WTC11 (cell line): ENCODE data around the gene LRMDA. TPM values are rescaled to one million over a fixed set of nuclear protein-coding genes. Genes with fewer than 3 reads are reported as not detected.

Experiments used
- ATAC-seq: fragments of 200-7000 bp; cut with Tn5 transposase; 2 replicates; pipeline ENCODE4 v1.10.0; 2021; ENCODE audit warnings: mild to moderate bottlenecking, moderate library complexity
- CTCF ChIA-PET: fragments of 300-600 bp; sonication (Branson Sonifier 250); formaldehyde crosslinking; loops from one replicate; lab custom pipeline; 2021; ENCODE audit warnings: antibody characterized with exemption; lab: Charles Lee
- POLR2A ChIA-PET: fragments of 350-600 bp; sonication (Branson Sonifier 250); formaldehyde crosslinking; loops from one replicate; lab custom pipeline; 2021; ENCODE audit warnings: antibody characterized with exemption; lab: Charles Lee
- DNase-seq: peaks from one replicate; pipeline ENCODE4 v3.0.0; 2021; ENCODE audit warnings: low spot score
- H3K27ac Mint-ChIP-seq: 2 replicates; pipeline ENCODE4 v1.8.0; 2021; ENCODE audit warnings: mixed read lengths
- H3K27me3 Mint-ChIP-seq: 2 replicates; pipeline ENCODE4 v1.8.0; 2021; ENCODE audit warnings: low read depth, mild to moderate bottlenecking, moderate library complexity, mixed read lengths
- H3K36me3 Mint-ChIP-seq: 2 replicates; pipeline ENCODE4 v1.8.0; 2021; ENCODE audit warnings: mixed read lengths
- H3K4me1 Mint-ChIP-seq: 2 replicates; pipeline ENCODE4 v1.8.0; 2022; ENCODE audit warnings: mixed read lengths
- H3K4me3 Mint-ChIP-seq: 2 replicates; pipeline ENCODE4 v1.8.0; 2021; ENCODE audit warnings: mild to moderate bottlenecking, moderate library complexity, mixed read lengths
- H3K9me3 Mint-ChIP-seq: 2 replicates; pipeline ENCODE4 v1.8.0; 2021; ENCODE audit warnings: mixed read lengths
- ARID4B ChIP-seq: sonication (generic); formaldehyde crosslinking; IDR thresholded peaks from 2 replicates; pipeline ENCODE4 v1.8.0; 2023; ENCODE audit warnings: missing genetic modification reagents, mild to moderate bottlenecking, borderline replicate concordance
- CBFB ChIP-seq: sonication (generic); formaldehyde crosslinking; IDR thresholded peaks from 2 replicates; pipeline ENCODE4 v1.8.1; 2022; ENCODE audit warnings: mild to moderate bottlenecking, low read depth, missing genetic modification reagents
- CREB1 ChIP-seq: sonication (generic); formaldehyde crosslinking; IDR thresholded peaks from 2 replicates; pipeline ENCODE4 v1.8.0; 2023; ENCODE audit warnings: mild to moderate bottlenecking, missing genetic modification reagents
- CTCF ChIP-seq: fragments of 200-600 bp; IDR thresholded peaks from 2 replicates; pipeline ENCODE4 v1.8.0; 2022; ENCODE audit warnings: antibody characterized with exemption
- E2F5 ChIP-seq: sonication (generic); formaldehyde crosslinking; IDR thresholded peaks from 2 replicates; pipeline ENCODE4 v1.8.1; 2022; ENCODE audit warnings: mild to moderate bottlenecking, moderate library complexity, missing genetic modification reagents
- GABPB1 ChIP-seq: sonication (generic); formaldehyde crosslinking; IDR thresholded peaks from 2 replicates; pipeline ENCODE4 v1.8.1; 2023; ENCODE audit warnings: mild to moderate bottlenecking, missing genetic modification reagents
- HMGXB4 ChIP-seq: sonication (generic); formaldehyde crosslinking; IDR thresholded peaks from 2 replicates; pipeline ENCODE4 v1.8.1; 2023; ENCODE audit warnings: mild to moderate bottlenecking, moderate library complexity, missing genetic modification reagents
- KAT7 ChIP-seq: sonication (generic); formaldehyde crosslinking; IDR thresholded peaks from 2 replicates; pipeline ENCODE4 v1.8.1; 2023; ENCODE audit warnings: missing genetic modification reagents, mild to moderate bottlenecking, borderline replicate concordance
- SOX15 ChIP-seq: fragments of 250-450 bp; sonication (Bioruptor Pico); IDR thresholded peaks from 2 replicates; pipeline ENCODE4 v1.9.0; 2021; ENCODE audit warnings: mild to moderate bottlenecking
- SP1 ChIP-seq: sonication (generic); formaldehyde crosslinking; conservative IDR thresholded peaks from 2 replicates; pipeline ENCODE4 v1.8.1; 2022; ENCODE audit warnings: missing genetic modification reagents
- USF2 ChIP-seq: sonication (generic); formaldehyde crosslinking; IDR thresholded peaks from 2 replicates; pipeline ENCODE4 v1.8.1; 2023; ENCODE audit warnings: mild to moderate bottlenecking, missing genetic modification reagents, moderate library complexity
- total RNA-seq: library from RNA; stranded (reverse); gene quantifications from 3 replicates; pipeline ENCODE4 v1.2.3, GENCODE V29; 2021

Gene LRMDA
- total RNA-seq, 1 experiment from 2014 or later = 0.92 TPM

GRCh38 chr10:75407713-75408508 lies 23.5 kb upstream of the LRMDA start:
- peak; percentile 55 for DNase-seq
- Mint-ChIP-seq H3K27ac (no peak overlapping the region), H3K27me3 (peaks cover 99% of the 10 kb centered on the region), H3K4me1 (peaks cover 47% of the 10 kb centered on the region), H3K9me3 (no peaks in the 10 kb centered on the region), H3K36me3 (no peaks in the 10 kb centered on the region; the same call in 1 of the 2 replicates), H3K4me3 (peak overlapping the region; percentile 77)
- no peak for ATAC-seq
- POLR2A ChIA-PET = no interaction called here
- TF ChIP-seq CTCF (no peak), KAT7 (CRISPR knock-in tag) (no peak), ARID4B (CRISPR knock-in tag) (no peak), E2F5 (CRISPR knock-in tag) (0 out of 2 replicates have a peak, but pooled peaks have one; percentile 32), GABPB1 (CRISPR knock-in tag) (no peak)
- CTCF ChIA-PET = interaction anchor here (0.9 kb wide), 1 partner anchor 12 kb away, joined by 6 read pairs; no protein-coding TSS in a partner anchor

- ChIA-PET CTCF (interaction anchor here (1.1 kb wide), 1 partner anchor 42 kb away, joined by 3 read pairs; no protein-coding TSS in a partner anchor), POLR2A (interaction anchor here (0.6 kb wide), 1 partner anchor 185 kb away, joined by 3 read pairs; no protein-coding TSS in a partner anchor)
- peaks cover 99% of the 10 kb centered on the region for H3K27me3 Mint-ChIP-seq
- peaks cover 42% of the 10 kb centered on the region for H3K4me1 Mint-ChIP-seq
- H3K4me3 Mint-ChIP-seq = peak overlapping the region; percentile 77
- H3K27ac Mint-ChIP-seq = no peak overlapping the region
- no peak for TF ChIP-seq CREB1 (CRISPR knock-in tag)
- no peak for TF ChIP-seq GABPB1 (CRISPR knock-in tag)
- ATAC-seq (no peak), DNase-seq (peak; percentile 26)
- no peaks in the 10 kb centered on the region for H3K9me3 Mint-ChIP-seq
- no peaks in the 10 kb centered on the region; the same call in 1 of the 2 replicates for H3K36me3 Mint-ChIP-seq
These were observed 22.9 kb upstream of the LRMDA start for GRCh38 chr10:75408509-75408875.

GRCh38 chr10:75408911-75409885 lies 22.2 kb upstream of the LRMDA start:
- TF ChIP-seq SP1 (CRISPR knock-in tag) (peak; percentile 67), USF2 (CRISPR knock-in tag) (peak; percentile 38; the same call in 1 of the 2 replicates), SOX15 (CRISPR knock-in tag) (no peak), CBFB (CRISPR knock-in tag) (no peak), HMGXB4 (CRISPR knock-in tag) (0 out of 2 replicates have a peak, but pooled peaks have one; percentile 43)
- ChIA-PET CTCF (interaction anchor here (1.0 to 2.3 kb wide), 5 partner anchors 10 to 41 kb away, joined by 3 to 13 read pairs (median 4); partner anchors contain the start of gene LRMDA), POLR2A (interaction anchor here (0.6 kb wide), 1 partner anchor 186 kb away, joined by 3 read pairs; no protein-coding TSS in a partner anchor)
- Mint-ChIP-seq H3K4me3 (peak overlapping the region; percentile 77), H3K27ac (no peak overlapping the region), H3K4me1 (peaks cover 38% of the 10 kb centered on the region), H3K36me3 (no peaks in the 10 kb centered on the region; the same call in 1 of the 2 replicates), H3K9me3 (no peaks in the 10 kb centered on the region), H3K27me3 (peaks cover 99% of the 10 kb centered on the region)
- ATAC-seq (peak; percentile 75), DNase-seq (peak; percentile 75)
